Measurements from ENCODE around the gene ZNF549. TPM values are rescaled to one million over a fixed set of nuclear protein-coding genes. Genes with fewer than 3 reads are reported as not detected.
"Not testable (repeated sequence)": the region's sequence is repeated elsewhere in the genome, so short reads cannot be mapped to it uniquely, and the experiment has no call there.

The ZNF549 gene
- total and polyA plus RNA-seq, 2 of the 13 experiments (the other 11 are each of a cell fraction or from before 2014, with no cell fraction given): 2.8 to 6.4 TPM

DNA sequence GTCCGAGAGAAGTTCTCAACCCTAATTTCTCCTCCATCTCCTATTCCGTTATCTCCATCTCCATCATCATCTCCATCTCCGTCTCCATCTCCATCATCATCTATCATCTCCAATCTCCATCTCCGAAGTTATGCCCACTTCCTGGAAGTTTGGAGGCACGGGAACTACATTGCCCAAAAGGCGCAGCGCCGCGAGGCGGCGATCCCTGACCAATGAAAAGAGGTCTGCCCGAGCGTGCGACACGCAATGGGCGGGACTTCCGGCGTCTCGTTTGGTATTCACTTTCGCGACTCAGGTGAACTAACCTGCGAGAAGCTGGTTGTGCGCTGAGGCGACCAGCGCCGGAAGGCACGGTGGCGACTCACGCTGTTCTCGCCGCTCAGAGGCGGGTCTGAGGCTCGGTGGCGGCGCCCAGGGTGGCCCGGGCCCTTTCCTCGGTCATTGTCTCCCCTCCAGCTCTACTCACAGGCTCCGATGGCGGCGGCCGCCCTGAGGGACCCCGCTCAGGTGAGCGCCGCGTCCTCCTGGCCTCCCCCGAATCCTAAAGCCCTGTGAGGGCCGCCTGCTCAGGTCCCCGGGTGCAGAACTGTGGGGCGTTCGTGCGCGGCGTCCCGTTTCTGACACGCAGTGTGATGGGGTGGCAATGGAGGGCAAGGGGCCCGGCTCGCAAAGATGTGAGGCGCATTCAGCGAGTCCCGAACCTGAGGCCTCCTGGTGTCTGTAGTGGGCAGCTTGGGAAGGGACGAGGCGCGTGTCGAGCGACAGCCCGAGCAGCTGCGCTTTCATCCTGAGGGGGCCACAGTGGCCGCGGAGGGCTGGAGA, 39.5 kb upstream of the ZNF549 start, which contains the start of gene ZNF419:
Gene ZNF419, plus strand, starts transcription at position 274 of the 822 bp plus-strand sequence. Its CDS starts 201 bp downstream, at position 475.
- H3K4me1 ChIP-seq (ENCODE audit: insufficient read depth, low read length); BruUV-seq (replicated peaks); H3K27me3 ChIP-seq (ENCODE audit: control insufficient read depth in 1 of 2, insufficient read depth in 2 of 2, low read length in 2 of 2); H4K20me1 ChIP-seq (ENCODE audit: insufficient read depth, low read length); H3K9me3 ChIP-seq (ENCODE audit: low read length); in situ Hi-C loops (cut with HindIII; ENCODE audit: extremely low pct_ligation_motif_present, low pct_unique_long_range_greater_than_20kb); H3K79me2 ChIP-seq (ENCODE audit: insufficient read depth, low read length); CTCF ChIA-PET (ENCODE audit: low intra/inter-chr PET ratio, low total read pairs); TF ChIP-seq SP1, NONO (IDR thresholded peaks at IDR 0.05): not testable (repeated sequence)
- under 1% methylated on average over 16 of the region's 69 CpGs for WGBS (ENCODE audit: low lambda C conversion rate)
- POLR2A ChIA-PET: interaction anchor here (1.0 to 1.1 kb wide), 2 partner anchors 12 to 53 kb away, joined by 5 to 9 read pairs; partner anchors contain the start of genes ZNF749 and ZNF773
- peak within 1 kb of the TSS; percentile 78 for H3K9ac ChIP-seq (ENCODE audit: insufficient read depth, low read depth, low read length)
- peak within 1 kb of the TSS; percentile 77 to 97 (median 93); a peak in 5 of 6 replicates for H3K4me3 ChIP-seq (replicated peaks in 1 of 3; ENCODE audit: insufficient read depth in 1 of 3, low read depth in 2 of 3, low read length in 3 of 3)
- intact Hi-C loops (cut with micrococcal nuclease; ENCODE audit: unreplicated experiment): loop anchor here (2.0 kb wide), 1 partner anchor 111 kb away; the partner anchor contains the start of gene ZNF530
- peak; percentile 66 for FAIRE-seq
- H2AFZ ChIP-seq (ENCODE audit: low read length): peak within 1 kb of the TSS; percentile 85
- H3K36me3 ChIP-seq (replicated peaks in 1 of 2; ENCODE audit: control insufficient read depth in 1 of 2, insufficient read depth in 2 of 2, low read length in 2 of 2): peaks cover 5 to 21% of the 10 kb centered on the region in 2 experiments; a peak in 4 of 5 replicates
- peak within 1 kb of the TSS; percentile 54 for H3K27ac ChIP-seq (ENCODE audit: extremely low read length, insufficient read depth, low read length)
- peak within 1 kb of the TSS; percentile 82 for H3K4me2 ChIP-seq (ENCODE audit: low read depth, low read length)
- peak; percentile 98 for ATAC-seq
- DNase-seq (ENCODE audit: low spot score): peak; percentile 87
- TF ChIP-seq BORCS8-MEF2B (CRISPR knock-in tag; IDR thresholded peaks at IDR 0.05) (peak; percentile 46; the same call in 1 of the 2 replicates), DMAP1 (CRISPR knock-in tag; IDR thresholded peaks at IDR 0.05) (peak; percentile 48; the same call in 1 of the 2 replicates), GATAD1 (CRISPR knock-in tag; IDR thresholded peaks at IDR 0.05) (peak; percentile 85), SP1 (CRISPR knock-in tag; IDR thresholded peaks at IDR 0.05) (peak; percentile 52; the same call in 1 of the 2 replicates), RCOR2 (CRISPR knock-in tag; IDR thresholded peaks at IDR 0.05) (0 out of 2 replicates have a peak, but pooled peaks have one; percentile 12), ERF (CRISPR knock-in tag; IDR thresholded peaks at IDR 0.05) (peak; percentile 63; the same call in 1 of the 2 replicates), MXD4 (CRISPR knock-in tag; IDR thresholded peaks at IDR 0.05) (peak; percentile 61; the same call in 1 of the 2 replicates), MIXL1 (CRISPR knock-in tag; IDR thresholded peaks at IDR 0.05) (peak; percentile 24; the same call in 1 of the 2 replicates), NONO (CRISPR knock-in tag; conservative IDR thresholded peaks at IDR 0.05) (0 out of 2 replicates have a peak, but pooled peaks have one; percentile 30), ZNF605 (CRISPR knock-in tag; IDR thresholded peaks at IDR 0.05) (0 out of 2 replicates have a peak, but pooled peaks have one; percentile 49), KDM5A (IDR thresholded peaks at IDR 0.05; ENCODE audit: borderline replicate concordance, low read length) (peak; percentile 27; the same call in 1 of the 2 replicates), KAT8 (CRISPR knock-in tag; IDR thresholded peaks at IDR 0.05) (peak; percentile 84), IRF2 (CRISPR knock-in tag; IDR thresholded peaks at IDR 0.05) (peak; percentile 90), ZNF883 (CRISPR knock-in tag; IDR thresholded peaks at IDR 0.05; ENCODE audit: not compliant biosample characterization) (peak; percentile 24), ZNF788 (CRISPR knock-in tag; IDR thresholded peaks at IDR 0.05; ENCODE audit: borderline replicate concordance) (peak; percentile 56), SP4 (CRISPR knock-in tag; IDR thresholded peaks at IDR 0.05) (peak; percentile 64; the same call in 1 of the 2 replicates), KLF11 (CRISPR knock-in tag; IDR thresholded peaks at IDR 0.05) (0 out of 2 replicates have a peak, but pooled peaks have one; percentile 25)
- TF ChIP-seq, protein P1, sequence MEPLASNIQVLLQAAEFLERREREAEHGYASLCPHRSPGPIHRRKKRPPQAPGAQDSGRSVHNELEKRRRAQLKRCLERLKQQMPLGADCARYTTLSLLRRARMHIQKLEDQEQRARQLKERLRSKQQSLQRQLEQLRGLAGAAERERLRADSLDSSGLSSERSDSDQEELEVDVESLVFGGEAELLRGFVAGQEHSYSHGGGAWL (CRISPR knock-in tag; IDR thresholded peaks at IDR 0.05): peak; percentile 69
- TF ChIP-seq, protein P2, sequence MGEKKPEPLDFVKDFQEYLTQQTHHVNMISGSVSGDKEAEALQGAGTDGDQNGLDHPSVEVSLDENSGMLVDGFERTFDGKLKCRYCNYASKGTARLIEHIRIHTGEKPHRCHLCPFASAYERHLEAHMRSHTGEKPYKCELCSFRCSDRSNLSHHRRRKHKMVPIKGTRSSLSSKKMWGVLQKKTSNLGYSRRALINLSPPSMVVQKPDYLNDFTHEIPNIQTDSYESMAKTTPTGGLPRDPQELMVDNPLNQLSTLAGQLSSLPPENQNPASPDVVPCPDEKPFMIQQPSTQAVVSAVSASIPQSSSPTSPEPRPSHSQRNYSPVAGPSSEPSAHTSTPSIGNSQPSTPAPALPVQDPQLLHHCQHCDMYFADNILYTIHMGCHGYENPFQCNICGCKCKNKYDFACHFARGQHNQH (CRISPR knock-in tag; IDR thresholded peaks at IDR 0.05): peak; percentile 55; the same call in 1 of the 2 replicates
- TF ChIP-seq, protein P3, sequence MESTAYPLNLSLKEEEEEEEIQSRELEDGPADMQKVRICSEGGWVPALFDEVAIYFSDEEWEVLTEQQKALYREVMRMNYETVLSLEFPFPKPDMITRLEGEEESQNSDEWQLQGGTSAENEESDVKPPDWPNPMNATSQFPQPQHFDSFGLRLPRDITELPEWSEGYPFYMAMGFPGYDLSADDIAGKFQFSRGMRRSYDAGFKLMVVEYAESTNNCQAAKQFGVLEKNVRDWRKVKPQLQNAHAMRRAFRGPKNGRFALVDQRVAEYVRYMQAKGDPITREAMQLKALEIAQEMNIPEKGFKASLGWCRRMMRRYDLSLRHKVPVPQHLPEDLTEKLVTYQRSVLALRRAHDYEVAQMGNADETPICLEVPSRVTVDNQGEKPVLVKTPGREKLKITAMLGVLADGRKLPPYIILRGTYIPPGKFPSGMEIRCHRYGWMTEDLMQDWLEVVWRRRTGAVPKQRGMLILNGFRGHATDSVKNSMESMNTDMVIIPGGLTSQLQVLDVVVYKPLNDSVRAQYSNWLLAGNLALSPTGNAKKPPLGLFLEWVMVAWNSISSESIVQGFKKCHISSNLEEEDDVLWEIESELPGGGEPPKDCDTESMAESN (CRISPR knock-in tag; conservative IDR thresholded peaks at IDR 0.05): 0 out of 2 replicates have a peak, but pooled peaks have one; percentile 33

All from HepG2 (cell line).